IPS DF 4.7 (cell line): ENCODE data around the gene NCR2.
"Not testable (repeated sequence)": the region's sequence is repeated elsewhere in the genome, so short reads cannot be mapped to it uniquely, and the experiment has no call there.

Experiments
- DNase-seq: peaks from one replicate; pipeline ENCODE4 v3.0.0-alpha.2; 2013; ENCODE audit warnings: low spot score; ENCODE audit errors: extremely low read depth

The NCR2 gene, protein sequence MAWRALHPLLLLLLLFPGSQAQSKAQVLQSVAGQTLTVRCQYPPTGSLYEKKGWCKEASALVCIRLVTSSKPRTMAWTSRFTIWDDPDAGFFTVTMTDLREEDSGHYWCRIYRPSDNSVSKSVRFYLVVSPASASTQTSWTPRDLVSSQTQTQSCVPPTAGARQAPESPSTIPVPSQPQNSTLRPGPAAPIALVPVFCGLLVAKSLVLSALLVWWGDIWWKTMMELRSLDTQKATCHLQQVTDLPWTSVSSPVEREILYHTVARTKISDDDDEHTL

DNA sequence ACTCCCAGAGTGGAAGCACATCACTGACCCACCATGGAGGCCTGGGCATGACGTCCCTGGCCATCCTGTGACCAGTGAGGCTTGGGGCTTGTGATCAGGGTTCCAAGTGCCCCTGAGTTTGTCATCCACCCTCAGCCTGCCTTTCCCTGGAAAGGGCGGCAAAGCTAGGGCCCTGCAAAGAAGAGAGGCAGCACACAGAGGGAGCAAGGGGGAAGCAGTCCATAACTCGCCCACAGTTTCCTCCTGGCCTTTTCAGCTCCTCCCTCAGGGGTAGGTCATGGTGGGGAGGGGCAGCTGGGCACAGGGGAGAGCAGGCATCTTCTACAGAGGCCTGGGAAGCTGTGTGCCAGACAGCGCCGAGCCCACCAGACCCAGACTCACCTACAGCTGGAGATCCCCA, at the start of gene NCR2:
NCR2 (plus strand) TSS at position 313 of the 400 bp plus-strand sequence. CDS start 269 bp downstream, outside the sequence.
- no peak for DNase-seq

DNA sequence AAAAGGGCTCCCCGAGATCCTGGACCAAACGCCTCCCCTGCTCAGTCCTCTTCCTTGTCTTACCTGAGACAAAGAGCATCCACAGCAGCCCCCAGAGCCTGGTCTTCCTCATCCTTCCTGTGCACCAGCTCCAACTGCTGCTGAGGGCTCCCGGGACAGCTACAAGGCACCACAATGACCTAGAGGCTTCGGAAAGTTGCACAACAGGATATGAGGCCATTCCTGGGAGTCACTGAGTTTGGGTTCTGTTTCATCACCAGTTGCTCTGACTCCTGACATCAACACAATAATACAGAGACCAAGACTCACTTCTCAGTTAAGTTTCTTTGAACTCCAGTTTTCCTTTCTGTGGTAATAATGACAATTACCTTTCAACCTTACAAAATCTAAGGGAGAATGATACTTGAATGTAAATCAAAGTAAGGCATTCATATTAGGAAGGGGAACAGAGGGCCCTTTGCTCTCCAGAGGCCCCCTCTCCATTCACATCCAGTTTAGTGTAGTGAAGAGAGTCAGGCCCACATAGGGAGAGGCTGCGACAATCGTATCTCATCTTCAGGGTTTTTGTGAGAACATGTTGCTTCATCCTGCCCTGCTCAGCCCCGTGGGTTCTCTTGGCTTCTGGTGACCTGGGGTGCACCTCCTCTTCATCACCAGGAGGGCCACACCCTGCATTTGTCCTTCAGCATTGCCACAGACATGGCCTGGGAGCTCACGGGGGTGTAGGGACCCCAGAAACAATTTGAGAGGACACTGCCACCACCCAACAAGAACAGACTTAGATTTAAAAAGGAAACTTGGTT, 48.7 kb upstream of the NCR2 start, which contains the start of gene TREM1:
TREM1 (minus strand) TSS at position 139 of the 803 bp plus-strand sequence; CDS start at position 112, 27 bp downstream.
- no peak for DNase-seq

DNA sequence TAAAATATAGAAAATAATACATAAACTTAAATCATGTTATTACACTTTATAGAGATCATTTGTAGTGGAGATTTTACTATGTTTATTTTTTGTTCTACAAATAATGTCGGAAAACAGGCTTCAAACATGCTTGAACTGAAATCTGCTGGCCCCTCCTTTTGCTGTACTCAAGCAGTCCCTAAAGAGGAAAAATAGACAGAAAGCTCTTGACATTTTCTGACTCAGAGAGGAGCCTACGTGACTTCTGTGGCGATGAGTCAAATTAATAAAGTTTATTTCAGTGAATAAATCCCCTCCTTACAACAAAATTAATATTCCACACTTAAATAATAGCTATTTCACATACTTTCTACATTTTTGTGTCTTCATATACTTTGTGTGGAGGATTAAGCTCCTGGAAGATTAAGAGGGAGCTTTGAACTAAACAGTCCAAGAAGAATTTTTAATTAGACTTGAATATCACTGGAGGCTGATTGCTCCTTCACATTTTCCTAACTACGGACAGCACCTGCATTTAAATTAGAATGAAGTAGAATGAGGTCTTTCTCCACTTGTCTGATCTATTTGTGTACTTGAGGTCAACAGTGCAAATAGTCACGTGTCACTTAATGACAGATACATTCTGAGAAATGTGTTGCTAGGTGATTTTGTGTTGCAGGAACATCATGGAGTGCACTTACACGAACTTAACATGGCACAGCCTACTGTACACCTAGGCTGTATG, 47.2 kb upstream of the NCR2 start:
- no peak for DNase-seq

DNA sequence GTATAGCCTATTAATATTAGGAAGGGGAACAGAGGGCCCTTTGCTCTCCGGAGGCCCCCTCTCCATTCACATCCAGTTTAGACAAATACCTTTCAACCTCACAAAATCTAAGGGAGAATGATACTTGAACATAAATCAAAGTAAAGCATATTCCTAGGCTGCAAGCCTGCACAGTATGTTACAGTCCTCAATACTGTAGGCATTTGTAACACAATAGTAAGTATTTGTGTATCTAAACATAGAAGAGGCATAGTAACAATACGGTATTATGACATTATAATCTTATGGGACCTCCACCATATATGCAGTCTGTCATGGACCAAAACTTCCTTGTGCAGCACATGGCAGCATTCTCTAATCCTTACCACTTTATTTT, 46.7 kb upstream of the NCR2 start:
- no peak for DNase-seq

DNA sequence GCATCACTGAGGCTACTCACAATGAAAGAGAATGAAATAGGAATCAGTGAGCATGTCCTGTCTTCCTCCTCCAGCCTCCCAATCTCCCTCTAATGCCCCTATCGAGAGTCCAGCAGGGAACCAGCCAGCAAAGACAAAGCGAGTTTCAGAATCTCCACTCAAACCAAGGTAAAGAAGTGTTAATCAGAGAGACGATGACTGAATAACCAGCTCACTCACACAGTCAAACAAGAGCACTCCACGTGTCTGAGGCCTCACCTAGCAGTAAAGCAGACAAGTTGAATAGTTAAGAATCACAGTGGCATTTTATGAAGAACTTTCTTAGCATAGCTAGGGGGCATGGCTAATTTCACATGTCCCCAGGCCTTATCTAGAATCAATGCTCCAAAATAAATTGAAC, 45.6 kb upstream of the NCR2 start:
- no peak for DNase-seq

DNA sequence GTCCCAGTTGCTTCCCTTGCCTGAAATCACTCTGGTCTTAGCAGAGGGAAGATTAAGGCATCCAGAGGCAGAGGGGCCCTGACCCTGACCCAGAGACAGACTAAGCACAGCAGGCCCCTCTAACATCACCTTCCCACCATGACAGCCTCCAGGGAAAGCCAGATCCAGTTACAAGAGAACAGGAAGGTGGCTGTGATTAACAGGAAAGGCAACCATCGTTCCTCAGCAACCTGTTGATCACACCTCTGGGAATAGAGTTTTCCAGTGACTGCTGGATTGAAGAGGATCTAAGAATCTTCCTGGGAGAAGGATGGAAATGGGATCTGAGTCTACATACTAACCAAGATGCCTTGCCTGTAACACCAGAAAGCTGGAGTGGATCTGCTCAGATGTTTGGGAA, 43.7 kb upstream of the NCR2 start:
- no peak for DNase-seq

DNA sequence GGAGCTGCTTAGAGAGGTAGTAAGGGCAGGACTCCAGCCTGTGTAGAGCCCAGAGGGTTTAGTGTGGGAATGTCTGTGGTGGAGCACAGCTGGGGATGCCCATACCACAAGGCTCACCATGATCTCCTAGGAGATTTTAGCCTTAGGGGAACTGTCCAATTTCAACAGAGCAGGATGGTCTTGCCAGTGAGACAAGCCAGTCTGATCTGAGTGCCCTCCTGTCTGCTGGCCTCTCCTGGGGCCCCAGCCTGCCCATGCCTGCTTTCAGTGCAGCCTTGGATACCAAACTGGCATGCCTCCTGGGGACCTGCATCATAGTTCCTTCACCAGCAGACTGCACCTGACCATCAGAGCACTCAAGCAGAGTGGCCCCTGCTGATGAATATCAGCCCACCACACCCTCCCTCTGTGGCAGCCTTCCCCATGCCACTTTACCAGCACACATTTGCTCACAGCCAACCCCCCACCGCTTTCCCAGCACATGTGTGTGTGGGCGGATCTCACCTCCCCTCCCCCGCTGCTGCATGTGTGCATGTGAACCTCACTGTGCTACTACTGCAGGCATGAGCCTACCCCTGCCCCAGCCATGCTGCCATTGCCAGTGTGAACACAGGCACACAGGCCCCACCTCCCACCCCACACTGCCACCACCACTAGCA, 41.1 kb upstream of the NCR2 start:
- DNase-seq = no peak

DNA sequence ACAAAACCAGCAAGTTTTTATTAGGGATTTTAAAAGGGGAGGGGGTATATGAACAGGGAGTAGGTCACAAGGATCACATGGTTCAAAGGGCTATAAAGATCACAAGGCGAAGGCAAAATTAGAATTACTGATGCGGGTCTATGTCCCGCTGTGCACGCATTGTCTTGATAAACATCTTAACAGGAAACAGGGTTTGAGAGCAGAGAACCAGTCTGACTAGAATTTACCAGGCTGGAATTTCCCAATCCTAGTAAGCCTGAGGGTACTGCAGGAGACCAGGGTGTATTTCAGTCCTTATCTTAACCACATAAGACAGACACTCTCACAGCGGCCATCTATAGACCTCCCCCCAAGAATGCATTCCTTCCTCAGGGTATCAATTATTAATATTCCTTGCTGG, 38.2 kb upstream of the NCR2 start:
- not testable (repeated sequence) for DNase-seq

DNA sequence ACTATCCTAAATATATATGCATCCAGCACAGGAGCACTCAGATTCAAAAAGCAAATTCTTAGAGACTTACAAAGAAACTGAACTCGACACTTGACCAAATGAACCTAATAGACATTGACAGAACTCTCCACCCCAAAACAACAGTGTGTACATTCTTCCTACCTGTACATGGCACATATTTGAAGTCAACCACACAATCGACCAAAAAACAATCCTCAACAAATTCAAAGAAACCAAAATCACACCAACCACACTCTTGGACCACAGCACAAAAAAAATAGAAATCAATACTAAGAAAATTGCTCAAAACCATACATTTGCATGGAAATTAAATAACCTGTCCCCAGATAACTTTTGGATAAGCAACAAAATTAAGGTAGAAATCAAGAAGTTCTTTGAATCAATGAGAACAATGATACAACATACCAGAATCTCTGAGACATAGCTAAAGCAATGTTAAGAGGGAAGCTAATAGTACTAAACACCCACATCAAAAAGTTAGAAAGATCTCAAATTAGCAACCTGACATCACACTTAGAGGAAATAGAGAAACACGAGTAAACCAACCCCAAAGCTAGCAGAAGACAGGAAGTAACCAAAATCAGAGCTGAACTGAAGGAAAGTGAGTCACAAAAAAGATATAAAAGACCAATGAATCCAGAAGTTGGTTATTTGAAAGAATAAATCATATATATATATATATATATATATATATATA, 36.5 kb upstream of the NCR2 start:
- no peak for DNase-seq

DNA sequence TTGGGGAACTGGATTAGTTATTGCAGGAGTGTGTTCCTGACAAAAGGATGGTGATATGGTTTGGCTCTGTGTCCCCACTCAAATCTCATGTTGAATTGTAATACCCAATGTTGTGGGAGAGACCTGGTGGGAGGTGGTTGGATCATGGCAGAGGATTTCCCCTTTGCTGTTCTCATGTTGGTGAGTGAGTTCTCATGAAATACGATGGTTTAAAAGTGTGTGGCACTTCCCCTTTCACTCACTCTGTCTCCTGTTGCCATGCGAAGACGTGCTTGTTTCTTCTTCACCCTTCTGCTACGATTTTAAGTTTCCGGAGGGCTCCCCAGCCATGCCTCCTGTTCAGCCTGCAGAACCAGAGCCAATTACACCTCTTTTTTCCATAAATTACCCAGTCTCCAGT, 32.8 kb upstream of the NCR2 start:
- no peak for DNase-seq

DNA sequence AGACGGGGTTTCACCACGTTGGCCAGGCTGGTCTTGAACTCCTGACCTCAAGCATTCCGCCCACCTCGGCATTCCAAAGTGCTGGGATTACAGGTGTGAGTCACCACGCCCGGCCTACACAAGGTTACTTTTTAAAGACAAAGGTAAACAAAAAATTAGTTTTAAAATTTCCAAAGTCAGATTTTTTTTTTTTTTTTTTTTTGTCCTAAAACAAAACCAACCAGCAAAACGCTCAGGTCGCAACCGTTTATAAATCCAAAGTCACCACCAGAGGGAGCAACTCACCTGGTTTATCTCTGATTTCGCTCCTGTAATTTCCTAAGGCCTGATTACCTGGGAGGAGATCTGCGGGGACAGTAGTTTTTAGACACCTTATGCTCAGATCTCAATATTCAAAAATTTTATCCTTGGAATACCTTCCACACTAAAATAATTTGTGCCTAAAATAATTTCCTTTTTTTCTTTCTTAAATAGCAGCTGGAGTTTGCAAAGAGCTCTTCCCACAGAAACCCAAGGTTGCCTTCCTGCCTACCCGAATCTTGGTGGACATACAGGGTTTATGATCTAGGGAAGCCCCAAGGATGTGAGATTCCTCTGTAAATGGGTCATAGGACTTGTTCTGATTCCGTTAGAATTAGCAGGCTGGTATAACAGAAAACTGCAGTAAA, 29.1 kb upstream of the NCR2 start:
- DNase-seq = peak; percentile 56

DNA sequence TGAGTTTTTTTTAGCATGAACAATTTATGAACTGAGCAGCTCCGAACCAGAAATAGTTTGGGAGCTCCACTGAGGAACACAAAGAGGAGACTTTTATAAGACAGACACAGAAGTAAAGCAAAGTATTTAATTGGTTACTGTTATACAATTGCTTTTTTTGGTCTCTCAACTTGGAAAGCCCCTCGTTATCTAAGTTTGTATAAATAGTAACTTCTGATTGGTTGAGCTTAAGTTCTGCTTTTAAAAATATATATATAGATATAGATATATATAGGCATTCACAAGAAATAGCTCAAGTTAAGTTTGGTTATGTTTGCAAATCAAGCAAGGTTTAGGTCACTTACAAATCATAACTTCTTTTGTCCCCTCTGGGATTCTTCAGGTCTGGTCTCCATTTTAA, 20.2 kb upstream of the NCR2 start:
- no peak for DNase-seq

DNA sequence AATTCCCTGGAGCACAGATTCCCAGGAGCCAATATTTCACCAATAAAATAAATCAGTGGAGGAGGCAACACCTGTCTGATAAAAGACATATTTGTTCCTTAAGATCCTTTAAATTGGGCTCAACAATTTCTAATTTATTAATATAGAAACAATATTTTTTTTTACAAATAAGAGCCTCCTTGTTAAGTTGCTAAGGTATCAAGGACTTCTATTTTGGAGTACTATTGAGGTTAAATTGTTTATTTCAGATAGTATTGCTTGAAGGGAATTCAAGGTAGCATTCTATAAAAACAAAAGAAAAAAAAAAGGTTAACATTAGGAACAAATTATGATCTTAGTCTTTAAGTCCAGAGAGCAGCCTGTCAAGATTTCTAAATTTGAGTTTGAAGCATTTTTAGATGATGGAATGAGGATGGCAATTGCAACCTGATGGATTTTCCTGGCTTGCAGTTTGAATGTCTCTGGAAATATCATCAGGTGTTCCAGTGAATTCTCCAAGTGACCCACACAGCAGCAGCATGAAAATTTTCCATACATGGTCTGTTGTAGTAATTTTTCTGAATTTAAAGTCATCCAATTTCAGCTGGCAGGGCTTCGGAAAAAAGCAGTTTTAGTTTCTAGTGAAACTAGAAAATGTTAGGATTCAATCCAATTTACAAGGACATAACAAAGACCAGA, 19.3 kb upstream of the NCR2 start:
- no peak for DNase-seq

DNA sequence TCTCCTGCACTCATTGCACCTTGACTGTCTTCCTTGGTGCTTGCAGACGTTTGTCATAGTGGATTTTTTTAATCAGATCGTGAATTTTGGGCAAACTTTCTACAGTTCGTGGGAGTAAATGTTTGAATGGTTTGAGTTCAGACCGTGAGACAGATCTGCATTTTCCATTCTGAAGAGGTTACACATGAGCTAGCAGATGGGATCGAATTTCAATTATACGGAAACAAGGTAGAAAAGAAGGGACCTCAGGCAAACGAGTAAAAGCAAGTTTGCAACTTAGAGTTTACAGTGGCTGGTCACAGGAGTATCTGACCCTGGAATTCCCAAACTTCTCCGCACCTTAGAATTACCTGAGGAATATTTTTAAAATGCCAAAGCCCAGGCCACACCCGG, 17.2 kb upstream of the NCR2 start:
- DNase-seq = no peak

DNA sequence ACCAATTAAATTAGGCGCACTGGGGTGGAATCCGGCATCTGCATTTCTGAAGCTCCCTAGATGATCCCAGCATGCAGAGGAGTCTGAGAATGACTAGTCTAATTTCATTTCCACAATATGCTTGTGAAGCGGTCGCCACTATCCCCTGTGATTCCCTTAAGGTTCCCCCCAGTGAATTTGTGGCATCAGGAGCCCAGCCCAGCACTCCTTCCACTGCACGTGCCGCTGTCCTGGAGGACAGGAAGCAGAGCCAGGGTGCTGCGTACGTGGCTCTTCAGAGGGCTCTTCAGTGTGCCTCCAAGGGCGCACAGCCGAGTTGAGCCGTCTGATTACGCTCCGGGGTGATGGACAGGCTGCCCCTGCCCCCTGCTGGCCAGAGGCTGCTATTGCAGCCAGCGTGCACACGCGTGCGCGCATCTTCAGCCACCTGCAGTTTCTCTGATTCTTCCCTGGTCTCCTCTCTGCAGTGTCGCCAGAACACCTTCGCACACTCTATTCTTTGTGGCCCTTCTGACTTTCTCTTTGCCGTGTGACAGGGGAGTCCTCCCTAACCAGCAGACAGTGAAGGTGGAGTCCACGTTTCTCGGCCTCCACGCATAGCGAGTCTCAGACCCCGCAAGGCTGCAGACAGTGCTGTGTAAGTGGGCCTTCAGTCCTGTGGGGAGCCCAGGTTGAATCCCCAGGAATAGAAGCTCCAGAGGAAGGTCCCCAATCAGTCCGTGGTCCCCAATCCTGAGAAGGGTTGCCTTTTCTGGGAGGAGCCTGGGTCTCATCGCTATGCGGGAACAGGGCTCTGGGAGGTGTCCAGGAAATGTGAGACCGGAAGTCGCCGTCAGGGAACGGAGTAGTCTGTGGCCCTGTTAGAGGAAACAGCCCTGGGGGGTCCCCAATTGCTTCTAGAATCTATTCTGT, 16.5 kb upstream of the NCR2 start:
- peak; percentile 69 for DNase-seq

DNA sequence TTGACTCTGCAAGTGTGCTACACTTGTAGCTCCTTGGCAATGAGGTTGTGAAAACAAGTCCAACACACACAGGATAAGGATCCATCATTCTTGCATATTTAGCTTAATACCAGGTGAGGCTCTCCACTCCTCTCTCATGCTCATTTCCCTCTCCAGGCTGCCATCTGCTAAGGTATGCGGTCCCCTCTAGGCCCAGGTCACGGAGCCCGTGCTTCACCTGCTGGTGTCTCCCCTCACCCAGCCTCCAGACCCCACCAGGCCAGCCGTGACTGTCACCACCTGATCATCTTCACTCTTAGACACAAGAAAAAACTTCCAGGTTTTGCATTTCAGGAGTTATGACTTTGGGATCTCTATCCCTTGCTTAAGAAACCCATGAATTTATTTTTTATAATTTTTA, 14.2 kb upstream of the NCR2 start:
- no peak for DNase-seq

DNA sequence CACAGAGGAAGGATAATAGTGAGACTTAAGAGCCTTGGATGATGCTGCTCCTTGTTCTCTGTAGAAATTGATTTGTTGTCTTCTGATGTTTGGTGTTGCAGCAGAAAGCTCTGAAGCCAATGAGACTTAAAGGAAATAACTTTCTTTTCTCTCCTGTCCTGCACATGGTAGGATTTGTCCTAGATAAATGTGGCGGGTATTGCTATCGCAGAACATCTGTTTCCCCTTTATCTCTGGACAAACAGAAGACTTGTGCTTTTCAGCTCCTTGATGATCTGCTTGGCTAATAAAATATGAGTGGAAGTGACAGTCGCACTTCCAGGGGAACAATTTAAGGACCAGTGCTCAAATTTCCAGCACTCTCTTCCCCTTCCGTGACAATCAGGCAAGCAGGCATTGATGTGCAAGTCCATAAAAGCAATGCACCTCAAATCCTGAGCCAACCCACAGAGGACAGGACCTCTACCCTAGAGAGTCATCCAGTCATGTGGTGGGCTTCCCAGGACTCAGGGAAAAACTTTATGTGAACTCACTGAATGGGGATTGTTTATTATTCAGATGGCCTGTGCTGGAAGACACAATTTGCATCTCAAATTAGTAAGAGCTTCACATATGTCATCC, 9.9 kb upstream of the NCR2 start:
- no peak for DNase-seq

DNA sequence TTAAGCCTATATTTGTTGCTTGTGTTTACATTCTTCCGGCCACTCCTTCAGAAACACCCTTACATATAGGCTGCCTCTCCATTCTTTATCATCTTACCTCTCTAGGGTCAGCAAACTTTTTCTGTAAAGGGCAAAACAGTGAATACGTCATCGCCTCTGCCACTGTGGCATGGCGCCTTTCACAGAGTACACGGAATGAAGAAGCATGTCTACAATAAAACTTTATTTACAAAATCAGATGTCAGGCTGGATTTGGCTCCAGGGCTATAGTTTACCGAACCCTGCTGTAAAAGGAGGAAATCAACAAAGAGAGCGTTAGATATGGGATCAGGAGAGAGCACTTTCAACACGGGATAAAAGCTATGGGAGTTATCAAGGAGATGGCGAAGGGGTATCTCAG, 9.3 kb upstream of the NCR2 start:
- no peak for DNase-seq
